Astrocyte (in vitro differentiated cells and primary cell): Measurements from ENCODE around the gene HSPA12B. TPM values are rescaled to one million over a fixed set of nuclear protein-coding genes. Genes with fewer than 3 reads are reported as not detected.

Experiments
- DNase-seq: peaks from one replicate; pipeline ENCODE4 v3.0.0-alpha.2; 2010; ENCODE audit warnings: low read depth
- FAIRE-seq: peaks from 2 replicates; lab custom pipeline; 2011; peaks lifted over from hg19 to GRCh38; lab: Jason Lieb, UNC
- H2AFZ ChIP-seq: 2 replicates; pipeline ENCODE4 v1.6.0; 2012; ENCODE audit warnings: low read depth, low read length, inconsistent platforms
- H3K27ac ChIP-seq: 2 replicates; pipeline ENCODE4 v1.5.1; 2011; ENCODE audit warnings: low read depth, low read length, inconsistent platforms
- H3K27me3 ChIP-seq: 2 replicates; pipeline ENCODE4 v1.6.0; 2011; ENCODE audit warnings: low read length, inconsistent platforms; ENCODE audit not compliant: insufficient read depth
- H3K36me3 ChIP-seq: 2 replicates; pipeline ENCODE4 v1.5.1; 2011; ENCODE audit warnings: low read length, inconsistent platforms; ENCODE audit not compliant: insufficient read depth
- H3K4me1 ChIP-seq: 2 replicates; pipeline ENCODE4 v1.5.1; 2011; ENCODE audit warnings: low read length, inconsistent platforms; ENCODE audit not compliant: insufficient read depth
- H3K4me2 ChIP-seq: 2 replicates; pipeline ENCODE4 v1.6.0; 2012; ENCODE audit warnings: low read length, inconsistent platforms
- H3K4me3 ChIP-seq: 2 replicates; pipeline ENCODE4 v1.5.1; 2011; ENCODE audit warnings: low read depth, mild to moderate bottlenecking, low read length, inconsistent platforms; ENCODE audit not compliant: insufficient read depth
- H3K79me2 ChIP-seq: 2 replicates; pipeline ENCODE4 v1.6.0; 2012; ENCODE audit warnings: mild to moderate bottlenecking, low read length, inconsistent platforms; ENCODE audit not compliant: insufficient read depth
- H3K9ac ChIP-seq: 2 replicates; pipeline ENCODE4 v1.6.0; 2012; ENCODE audit warnings: mild to moderate bottlenecking, low read length, inconsistent platforms
- H3K9me3 ChIP-seq: 2 replicates; pipeline ENCODE4 v1.5.1; 2012; ENCODE audit warnings: low read depth, mild to moderate bottlenecking, low read length, inconsistent platforms; ENCODE audit not compliant: insufficient read depth
- H4K20me1 ChIP-seq: 2 replicates; pipeline ENCODE4 v1.6.0; 2012; ENCODE audit warnings: low read length, inconsistent platforms; ENCODE audit not compliant: insufficient read depth
- H3K27ac Mint-ChIP-seq: one replicate; pipeline ENCODE4 v1.8.0; 2021; ENCODE audit warnings: mild to moderate bottlenecking, mixed read lengths; ENCODE audit not compliant: unreplicated experiment
- H3K27me3 Mint-ChIP-seq: one replicate; pipeline ENCODE4 v1.8.0; 2021; ENCODE audit warnings: low read depth, mixed read lengths; ENCODE audit not compliant: unreplicated experiment
- H3K36me3 Mint-ChIP-seq: one replicate; pipeline ENCODE4 v1.8.0; 2021; ENCODE audit warnings: low read depth, mixed read lengths; ENCODE audit not compliant: unreplicated experiment
- H3K4me1 Mint-ChIP-seq: one replicate; pipeline ENCODE4 v1.8.0; 2021; ENCODE audit warnings: low read depth, mixed read lengths; ENCODE audit not compliant: unreplicated experiment
- H3K4me3 Mint-ChIP-seq: one replicate; pipeline ENCODE4 v1.8.0; 2021; ENCODE audit warnings: mild to moderate bottlenecking, moderate library complexity, mixed read lengths; ENCODE audit not compliant: unreplicated experiment
- H3K9me3 Mint-ChIP-seq: one replicate; pipeline ENCODE4 v1.8.0; 2021; ENCODE audit warnings: mild to moderate bottlenecking, mixed read lengths; ENCODE audit not compliant: unreplicated experiment
- CTCF ChIP-seq: IDR thresholded peaks from 2 replicates; pipeline ENCODE4 v1.5.1; 2011; ENCODE audit warnings: low read depth, mild to moderate bottlenecking, inconsistent platforms, low read length, moderate library complexity; ENCODE audit not compliant: insufficient read depth
- EZH2 ChIP-seq: IDR thresholded peaks from 2 replicates; pipeline ENCODE4 v1.6.1; 2012; ENCODE audit warnings: mild to moderate bottlenecking, low read length, inconsistent platforms; ENCODE audit not compliant: insufficient read depth
- total RNA-seq: library from RNA; stranded (reverse); gene quantifications from 2 replicates; pipeline ENCODE4 v1.2.1, GENCODE V29; 2021

The HSPA12B gene
- total RNA-seq, 1 donor from 2014 or later = not detected

GRCh38 chr20:3744037-3744436 lies 11.6 kb downstream of the HSPA12B start:
- Histone ChIP-seq H3K79me2 (no peaks in the 10 kb centered on the region), H3K4me2 (no peak overlapping the region), H3K4me3 (no peak overlapping the region), H3K9me3 (no peaks in the 10 kb centered on the region), H3K4me1 (no peaks in the 10 kb centered on the region), H3K27me3 (peaks cover 10% of the 10 kb centered on the region), H2AFZ (no peak overlapping the region), H4K20me1 (no peaks in the 10 kb centered on the region), H3K27ac (no peak overlapping the region), H3K36me3 (no peaks in the 10 kb centered on the region), H3K9ac (no peak overlapping the region)
- no peak for DNase-seq
- Mint-ChIP-seq H3K27me3 (peaks cover 50% of the 10 kb centered on the region), H3K4me1 (no peaks in the 10 kb centered on the region), H3K36me3 (no peaks in the 10 kb centered on the region), H3K4me3 (no peak overlapping the region), H3K27ac (no peak overlapping the region), H3K9me3 (peaks cover 3% of the 10 kb centered on the region)
- no peak for FAIRE-seq
- no peak for TF ChIP-seq EZH2
- no peak for TF ChIP-seq CTCF

GRCh38 chr20:3744806-3745685 lies 12.6 kb downstream of the HSPA12B start:
- no peaks in the 10 kb centered on the region for H4K20me1 ChIP-seq
- DNase-seq (peak; percentile 31), FAIRE-seq (no peak)
- TF ChIP-seq CTCF = no peak
- TF ChIP-seq EZH2 = no peak
- no peaks in the 10 kb centered on the region for H3K79me2 ChIP-seq
- H3K27me3 ChIP-seq = peaks cover 10% of the 10 kb centered on the region
- H3K36me3 ChIP-seq = no peaks in the 10 kb centered on the region
- Mint-ChIP-seq H3K36me3 (no peaks in the 10 kb centered on the region), H3K4me3 (peak overlapping the region; percentile 74), H3K27me3 (peaks cover 54% of the 10 kb centered on the region), H3K4me1 (no peaks in the 10 kb centered on the region), H3K27ac (no peak overlapping the region), H3K9me3 (peaks cover 3% of the 10 kb centered on the region)
- H3K9me3 ChIP-seq = no peaks in the 10 kb centered on the region
- H2AFZ ChIP-seq = peak overlapping the region; percentile 69
- no peak overlapping the region for H3K9ac ChIP-seq
- no peak overlapping the region for H3K27ac ChIP-seq
- H3K4me1 ChIP-seq = peaks cover 3% of the 10 kb centered on the region
- peak overlapping the region; percentile 71 for H3K4me2 ChIP-seq
- H3K4me3 ChIP-seq = no peak overlapping the region

- H3K9me3 Mint-ChIP-seq = peaks cover 3% of the 10 kb centered on the region
- no peak overlapping the region for H3K9ac ChIP-seq
- H3K27me3 Mint-ChIP-seq = peaks cover 58% of the 10 kb centered on the region
- no peaks in the 10 kb centered on the region for H3K79me2 ChIP-seq
- H3K27ac ChIP-seq = no peak overlapping the region
- no peaks in the 10 kb centered on the region for H3K36me3 Mint-ChIP-seq
- H4K20me1 ChIP-seq = peaks cover 5% of the 10 kb centered on the region
- H3K27ac Mint-ChIP-seq = no peak overlapping the region
- TF ChIP-seq CTCF = no peak
- FAIRE-seq (no peak), DNase-seq (no peak)
- no peak overlapping the region for H3K4me3 ChIP-seq
- no peaks in the 10 kb centered on the region for H3K36me3 ChIP-seq
- no peak overlapping the region for H3K4me2 ChIP-seq
- H2AFZ ChIP-seq = no peak overlapping the region
- no peak overlapping the region for H3K4me3 Mint-ChIP-seq
- no peaks in the 10 kb centered on the region for H3K4me1 Mint-ChIP-seq
- peaks cover 3% of the 10 kb centered on the region for H3K4me1 ChIP-seq
- no peaks in the 10 kb centered on the region for H3K9me3 ChIP-seq
- peaks cover 15% of the 10 kb centered on the region for H3K27me3 ChIP-seq
These were observed 13.2 kb downstream of the HSPA12B start for GRCh38 chr20:3745686-3746173.
